GM12878 (cell line): Measurements from ENCODE around the gene YIF1A. TPM values are rescaled to one million over a fixed set of nuclear protein-coding genes. Genes with fewer than 3 reads are reported as not detected.
A peak's percentile ranks its signal among the peaks of the same experiment; 100 is the strongest.

ENCODE experiments used
- ATAC-seq: fragments of 200-7000 bp; cut with Tn5 transposase; 3 replicates; pipeline ENCODE4 v1.9.1; 2020; ENCODE audit warnings: mild to moderate bottlenecking, moderate library complexity
- BruUV-seq: library from RNA; stranded (reverse); fragments of 400-500 nt; replicated peaks from 2 replicates; lab custom pipeline; 2021; lab: Mats Ljungman, UMichigan
- CTCF ChIA-PET: fragments of 300-600 bp; sonication (Branson Sonifier 250); formaldehyde crosslinking; extraction: SDS; loops from one replicate; lab custom pipeline; 2021; ENCODE audit warnings: inconsistent platforms; lab: Yijun Ruan, JAX
- POLR2A ChIA-PET: fragments of 350-600 bp; formaldehyde crosslinking; extraction: SDS; loops from one replicate; lab custom pipeline; 2021; ENCODE audit warnings: inconsistent platforms; lab: Charles Lee
- RAD21 ChIA-PET: fragments of 300-600 bp; sonication (Branson Sonifier 250); formaldehyde crosslinking; loops from one replicate; lab custom pipeline; 2023; ENCODE audit warnings: antibody characterized with exemption; ENCODE audit not compliant: unreplicated experiment; lab: Charles Lee
- SMC1A ChIA-PET: fragments of 300-600 bp; sonication (Branson Sonifier 250); formaldehyde crosslinking; loops from one replicate; lab custom pipeline; 2023; ENCODE audit not compliant: unreplicated experiment, uncharacterized antibody; lab: Charles Lee
- DNase-seq: peaks from one replicate; pipeline ENCODE4 v3.0.0-alpha.2; 2011; ENCODE audit warnings: low read depth, low spot score
- FAIRE-seq: peaks from 3 replicates; lab custom pipeline; 2011; peaks lifted over from hg19 to GRCh38; lab: Jason Lieb, UNC
- H2AFZ ChIP-seq: 2 replicates; pipeline ENCODE4 v1.6.0; 2011; ENCODE audit warnings: low read depth, low read length, control low read depth; ENCODE audit not compliant: control insufficient read depth
- H3K27ac ChIP-seq: 2 replicates; pipeline ENCODE4 v1.5.1; 2011; ENCODE audit warnings: control low read depth; ENCODE audit not compliant: control insufficient read depth, insufficient read depth
- H3K27me3 ChIP-seq, 2 experiments: replicated peaks in 1 of 2; 2 replicates each; pipeline versions ENCODE4 v1.6.0 to v1.6.1; 2011; ENCODE audit warnings: low read length in 1 of 2; ENCODE audit not compliant: control insufficient read depth in 2 of 2, insufficient read depth in 2 of 2
- H3K36me3 ChIP-seq, 2 experiments: 2 replicates each; pipeline ENCODE4 v1.5.1; 2011; ENCODE audit warnings: low read length in 1 of 2; ENCODE audit not compliant: control insufficient read depth in 2 of 2, insufficient read depth in 2 of 2
- H3K4me1 ChIP-seq: 2 replicates; pipeline ENCODE4 v1.6.1; 2011; ENCODE audit warnings: mild to moderate bottlenecking, low read length, moderate library complexity, mixed read lengths; ENCODE audit not compliant: control insufficient read depth, insufficient read depth
- H3K4me2 ChIP-seq: 2 replicates; pipeline ENCODE4 v1.6.0; 2011; ENCODE audit warnings: control low read depth; ENCODE audit not compliant: control insufficient read depth, insufficient read depth
- H3K4me3 ChIP-seq: fragments of 200-600 bp; sonication (generic); 2 replicates; pipeline ENCODE4 v1.5.1; 2016
- H3K79me2 ChIP-seq: 2 replicates; pipeline ENCODE4 v1.6.0; 2011; ENCODE audit warnings: low read length; ENCODE audit not compliant: control insufficient read depth, insufficient read depth
- H3K9ac ChIP-seq: 2 replicates; pipeline ENCODE4 v1.8.0; 2011; ENCODE audit warnings: low read length, control low read depth, mixed read lengths; ENCODE audit not compliant: control insufficient read depth, insufficient read depth
- H3K9me3 ChIP-seq: replicated peaks from 3 replicates; pipeline ENCODE4 v1.5.1; 2011; ENCODE audit warnings: mild to moderate bottlenecking, low read length; ENCODE audit not compliant: control insufficient read depth, insufficient read depth
- H4K20me1 ChIP-seq: 2 replicates; pipeline ENCODE4 v1.6.0; 2011; ENCODE audit not compliant: control insufficient read depth, insufficient read depth
- BHLHE40 ChIP-seq, 2 experiments: fragments of 450-650 bp in 1 of 2; IDR thresholded peaks; 2 replicates each; pipeline ENCODE4 v1.6.1; 2011 to 2017; ENCODE audit warnings: low read depth in 2 of 2, borderline replicate concordance in 1 of 2, improper control_type of control experiment in 1 of 2, low read length in 1 of 2, mild to moderate bottlenecking in 1 of 2
- CHD2 ChIP-seq: IDR thresholded peaks from 2 replicates; pipeline ENCODE4 v1.6.1; 2011; ENCODE audit warnings: low read depth, low read length, improper control_type of control experiment, borderline replicate concordance
- CREM ChIP-seq: IDR thresholded peaks from 2 replicates; pipeline ENCODE4 v1.6.1; 2014; ENCODE audit warnings: antibody characterized with exemption, low read depth
- EED ChIP-seq: sonication (generic); IDR thresholded peaks from 2 replicates; pipeline ENCODE4 v1.6.1; 2016; ENCODE audit warnings: antibody characterized with exemption, low read depth
- NR2F1 ChIP-seq: fragments of 450-650 bp; conservative IDR thresholded peaks from 2 replicates; pipeline ENCODE4 v1.6.1; 2017; ENCODE audit warnings: mild to moderate bottlenecking
- NRF1 ChIP-seq: conservative IDR thresholded peaks from 2 replicates; pipeline ENCODE4 v1.6.1; 2011; ENCODE audit warnings: mild to moderate bottlenecking, low read depth, low read length, improper control_type of control experiment
- POLR2A ChIP-seq: IDR thresholded peaks from 2 replicates; pipeline ENCODE4 v1.6.1; 2011; ENCODE audit warnings: low read depth, mild to moderate bottlenecking, low read length
- POLR2AphosphoS5 ChIP-seq: IDR thresholded peaks from 2 replicates; pipeline ENCODE4 v1.6.1; 2011; ENCODE audit warnings: mild to moderate bottlenecking, low read length, inconsistent platforms
- TAF1 ChIP-seq: IDR thresholded peaks from 2 replicates; pipeline ENCODE4 v1.6.1; 2011; ENCODE audit warnings: mild to moderate bottlenecking, low read depth, low read length, borderline replicate concordance
- WGBS: methylation state at CpG from one replicate; pipeline ENCODE4 v1.1.6; 2016; ENCODE audit warnings: low lambda C conversion rate; ENCODE audit not compliant: insufficient replicate concordance, insufficient coverage; ENCODE audit errors: missing lambda C conversion rate; 5-methylcytosine and 5-hydroxymethylcytosine counted together
- in situ Hi-C: fragments of 300-500 bp; cut with MboI; formaldehyde crosslinking; loops from 9 replicates; pipeline ENCODE4 v1.14.3; 2018; ENCODE audit warnings: mixed read lengths
- intact Hi-C: fragments of 100-400 bp; cut with micrococcal nuclease; formaldehyde crosslinking; loops from one replicate; pipeline ENCODE4 v1.14.2; 2022; ENCODE audit not compliant: unreplicated experiment
- polyA plus RNA-seq, 11 experiments: library from polyadenylated mRNA; depleted of rRNA in 4 of 11; unstranded in 6 of 11; stranded (reverse) in 5 of 11; fragments of >200 nt; fragmentation: Nextera tagmentation in 4 of 11; fragmentation: Illumina TruSeq in 1 of 11; extraction: Ambion mirVana in 4 of 11; extraction: Trizol in 1 of 11; gene quantifications; 1 replicate in 1 of 11; 2 replicates in 10 of 11; pipeline versions ENCODE4 v1.2.1 to v1.2.3, GENCODE V29; 2011 to 2016; ENCODE audit warnings: inconsistent platforms in 2 of 11, missing spikeins in 2 of 11, low read depth in 1 of 11
- total RNA-seq, 4 experiments: library from RNA; depleted of rRNA in 3 of 4; stranded (reverse); fragments of >200 nt in 3 of 4; fragmentation: Illumina TruSeq in 1 of 4; extraction: Trizol in 1 of 4; gene quantifications; 2 replicates each; pipeline versions ENCODE4 v1.2.1 to v1.2.3, GENCODE V29; 2013 to 2021

The YIF1A gene
- total and polyA plus RNA-seq, 10 of the 15 experiments (the other 5 are each of a cell fraction or from before 2014, with no cell fraction given): 6.6 to 128 (median 71.7) TPM

- Histone ChIP-seq H3K9ac (peak overlapping the region; percentile 34; the same call in 1 of the 2 replicates), H3K27ac (peak overlapping the region; percentile 82), H2AFZ (peak overlapping the region; percentile 73), H3K27me3 (no peaks in the 10 kb centered on the region; a peak in 1 of 4 replicates), H3K4me3 (no peak overlapping the region), H4K20me1 (no peaks in the 10 kb centered on the region), H3K4me1 (peaks cover 18% of the 10 kb centered on the region), H3K4me2 (peak overlapping the region; percentile 70), H3K9me3 (no peaks in the 10 kb centered on the region; the same call in 2 of the 3 replicates), H3K79me2 (no peaks in the 10 kb centered on the region), H3K36me3 (no peaks in the 10 kb centered on the region)
- ChIA-PET CTCF (interaction anchor here (1.0 to 1.9 kb wide), 3 partner anchors 9 to 68 kb away, joined by 3 to 7 read pairs (median 6); partner anchors contain the start of gene YIF1A), RAD21 (interaction anchor here (0.6 to 0.8 kb wide), 2 partner anchors 69 to 244 kb away, joined by 3 to 5 read pairs; no protein-coding TSS in a partner anchor), SMC1A (interaction anchor here (1.2 kb wide), 3 partner anchors 11 to 32 kb away, joined by 3 to 4 read pairs (median 3); no protein-coding TSS in a partner anchor), POLR2A (interaction anchor here (0.9 to 1.6 kb wide), 2 partner anchors 28 to 49 kb away, joined by 3 read pairs; partner anchors contain the start of genes RAB1B and YIF1A)
- in situ Hi-C loops (no loop called here), intact Hi-C loops (no loop called here)
- no TSS peak for BruUV-seq
- peak; percentile 33 for ATAC-seq
- no peak for DNase-seq
- peak; percentile 83 for FAIRE-seq
- TF ChIP-seq CHD2 (0 out of 2 replicates have a peak, but pooled peaks have one; percentile 7), POLR2A (peak; percentile 42), CREM (no peak), TAF1 (0 out of 2 replicates have a peak, but pooled peaks have one; percentile 32), NRF1 (peak; percentile 41; the same call in 1 of the 2 replicates), NR2F1 (no peak), POLR2AphosphoS5 (peak; percentile 45; the same call in 1 of the 2 replicates), EED (no peak), BHLHE40 (IDR thresholded peaks at IDR 0.05; ENCODE audit: borderline replicate concordance in 1 of 2, low read depth in 2 of 2, low read length in 1 of 2) (peak in 1 of 2 experiments; percentile 60; a peak in 1 of 4 replicates)
- 6% methylated on average over 13 of the region's 14 CpGs for WGBS
Observed at GRCh38 chr11:66317322-66317722, 28.4 kb upstream of the YIF1A start.
